Measurements from ENCODE around the gene SNAP25. TPM values are rescaled to one million over a fixed set of nuclear protein-coding genes. Genes with fewer than 3 reads are reported as not detected.

SNAP25 gene
- total RNA-seq, 1 donor from 2014 or later = 0.60 TPM

GRCh38 chr20:10304471-10305046, 85.9 kb downstream of the SNAP25 start:
- peaks cover 3% of the 10 kb centered on the region for H3K27me3 Mint-ChIP-seq (ENCODE audit: low read depth)
- no peaks in the 10 kb centered on the region for H3K9me3 Mint-ChIP-seq (ENCODE audit: low read depth)
- no peak for TF ChIP-seq CTCF (IDR thresholded peaks at IDR 0.05)
- H3K36me3 Mint-ChIP-seq (ENCODE audit: low read depth) = no peaks in the 10 kb centered on the region
- DNase-seq (ENCODE audit: low spot score) = no peak
- H3K4me1 Mint-ChIP-seq (ENCODE audit: low read depth) = peaks cover 31% of the 10 kb centered on the region
- no peak overlapping the region for H3K4me3 Mint-ChIP-seq (ENCODE audit: unreplicated experiment)
- no peak overlapping the region for H3K27ac Mint-ChIP-seq (ENCODE audit: unreplicated experiment)

- no peak for TF ChIP-seq CTCF (IDR thresholded peaks at IDR 0.05)
- peaks cover 3% of the 10 kb centered on the region for H3K27me3 Mint-ChIP-seq (ENCODE audit: low read depth)
- no peak overlapping the region for H3K4me3 Mint-ChIP-seq (ENCODE audit: unreplicated experiment)
- no peaks in the 10 kb centered on the region for H3K9me3 Mint-ChIP-seq (ENCODE audit: low read depth)
- peak overlapping the region; percentile 64 for H3K27ac Mint-ChIP-seq (ENCODE audit: unreplicated experiment)
- peaks cover 38% of the 10 kb centered on the region for H3K4me1 Mint-ChIP-seq (ENCODE audit: low read depth)
- H3K36me3 Mint-ChIP-seq (ENCODE audit: low read depth) = no peaks in the 10 kb centered on the region
- DNase-seq (ENCODE audit: low spot score) = no peak
These were observed 88.1 kb downstream of the SNAP25 start for GRCh38 chr20:10306440-10307358.

- Mint-ChIP-seq H3K9me3 (ENCODE audit: low read depth) (no peaks in the 10 kb centered on the region), H3K27ac (ENCODE audit: unreplicated experiment) (no peak overlapping the region), H3K4me3 (ENCODE audit: unreplicated experiment) (no peak overlapping the region), H3K36me3 (ENCODE audit: low read depth) (no peaks in the 10 kb centered on the region), H3K27me3 (ENCODE audit: low read depth) (peaks cover 3% of the 10 kb centered on the region), H3K4me1 (ENCODE audit: low read depth) (peaks cover 42% of the 10 kb centered on the region)
- no peak for TF ChIP-seq CTCF (IDR thresholded peaks at IDR 0.05)
- DNase-seq (ENCODE audit: low spot score) = no peak
These were observed 88.7 kb downstream of the SNAP25 start for GRCh38 chr20:10307359-10307735.

GRCh38 chr20:10308652-10309051, 90.0 kb downstream of the SNAP25 start:
- H3K4me1 Mint-ChIP-seq (ENCODE audit: low read depth) = peaks cover 48% of the 10 kb centered on the region
- H3K9me3 Mint-ChIP-seq (ENCODE audit: low read depth) = no peaks in the 10 kb centered on the region
- no peak overlapping the region for H3K4me3 Mint-ChIP-seq (ENCODE audit: unreplicated experiment)
- H3K27me3 Mint-ChIP-seq (ENCODE audit: low read depth) = no peaks in the 10 kb centered on the region
- H3K36me3 Mint-ChIP-seq (ENCODE audit: low read depth) = no peaks in the 10 kb centered on the region
- H3K27ac Mint-ChIP-seq (ENCODE audit: unreplicated experiment) = no peak overlapping the region
- no peak for TF ChIP-seq CTCF (IDR thresholded peaks at IDR 0.05)
- no peak for DNase-seq (ENCODE audit: low spot score)

- Mint-ChIP-seq H3K36me3 (ENCODE audit: low read depth) (no peaks in the 10 kb centered on the region), H3K9me3 (ENCODE audit: low read depth) (no peaks in the 10 kb centered on the region), H3K27me3 (ENCODE audit: low read depth) (no peaks in the 10 kb centered on the region), H3K4me1 (ENCODE audit: low read depth) (peaks cover 55% of the 10 kb centered on the region), H3K27ac (ENCODE audit: unreplicated experiment) (peak overlapping the region; percentile 70), H3K4me3 (ENCODE audit: unreplicated experiment) (no peak overlapping the region)
- TF ChIP-seq CTCF (IDR thresholded peaks at IDR 0.05) = no peak
- no peak for DNase-seq (ENCODE audit: low spot score)
These were observed 90.7 kb downstream of the SNAP25 start for GRCh38 chr20:10309326-10309725.
